Muscle of leg (tissue), 11 donors: Measurements from ENCODE around the gene CNIH4. TPM values are rescaled to one million over a fixed set of nuclear protein-coding genes. Genes with fewer than 3 reads are reported as not detected.
A peak's percentile ranks its signal among the peaks of the same experiment; 100 is the strongest.

ENCODE experiments used
- DNase-seq: peaks from one replicate; pipeline ENCODE4 v3.0.0; 2013
- H3K27ac ChIP-seq: one replicate; pipeline ENCODE4 v1.5.1; 2013; ENCODE audit warnings: mild to moderate bottlenecking, low read length, control low read depth
- H3K27me3 ChIP-seq: one replicate; pipeline ENCODE4 v1.6.1; 2013; ENCODE audit warnings: low read length; ENCODE audit not compliant: control insufficient read depth, insufficient read depth
- H3K36me3 ChIP-seq: one replicate; pipeline ENCODE4 v1.6.1; 2013; ENCODE audit warnings: low read length; ENCODE audit not compliant: control insufficient read depth, insufficient read depth
- H3K4me1 ChIP-seq: one replicate; pipeline ENCODE4 v1.6.1; 2013; ENCODE audit warnings: low read length; ENCODE audit not compliant: control insufficient read depth, insufficient read depth
- H3K4me3 ChIP-seq: one replicate; pipeline ENCODE4 v1.5.1; 2013; ENCODE audit warnings: low read length, control low read depth
- H3K9me3 ChIP-seq: replicated peaks from 2 replicates; pipeline ENCODE4 v1.6.1; 2013; ENCODE audit warnings: low read depth, low read length; ENCODE audit not compliant: control insufficient read depth
- WGBS: methylation state at CpG from one replicate; pipeline ENCODE4 v1.1.5; 2013; ENCODE audit warnings: missing lambda C conversion rate; ENCODE audit not compliant: insufficient coverage; 5-methylcytosine and 5-hydroxymethylcytosine counted together
- polyA plus RNA-seq, 8 donors: library from polyadenylated mRNA; unstranded; fragments of 120-200 nt; gene quantifications; one replicate each; pipeline versions ENCODE4 v1.2.1 to v1.2.3, GENCODE V29; 2013; ENCODE audit warnings: inconsistent platforms in 1 of 8, low replicate concordance in 1 of 8; ENCODE audit not compliant: insufficient read length in 8 of 8, insufficient read depth in 1 of 8
- total RNA-seq: library from RNA; stranded (reverse); fragments of 120-200 nt; gene quantifications from one replicate; pipeline ENCODE4 v1.2.4, GENCODE V29; 2013

Gene CNIH4
- total and polyA plus RNA-seq, 9 donors: 25.7 to 35.6 (median 31.9) TPM

- WGBS: no CpG with 5 or more reads among the region's 5 CpGs
- Histone ChIP-seq H3K9me3 (no peaks in the 10 kb centered on the region), H3K27me3 (no peaks in the 10 kb centered on the region), H3K27ac (no peak overlapping the region), H3K4me3 (no peak overlapping the region), H3K4me1 (no peaks in the 10 kb centered on the region), H3K36me3 (peaks cover 51% of the 10 kb centered on the region)
- DNase-seq: no peak
Observed at GRCh38 chr1:224368409-224368808, 11.7 kb downstream of the CNIH4 start.

GRCh38 chr1:224373008-224373590 lies 16.4 kb downstream of the CNIH4 start:
- H3K4me3 ChIP-seq: no peak overlapping the region
- no peaks in the 10 kb centered on the region for H3K4me1 ChIP-seq
- WGBS: 88% methylated on average over 4 of the region's 5 CpGs
- no peak for DNase-seq
- no peak overlapping the region for H3K27ac ChIP-seq
- peaks cover 62% of the 10 kb centered on the region for H3K36me3 ChIP-seq
- H3K27me3 ChIP-seq: no peaks in the 10 kb centered on the region
- no peaks in the 10 kb centered on the region for H3K9me3 ChIP-seq

GRCh38 chr1:224375059-224375458 lies 18.4 kb downstream of the CNIH4 start:
- WGBS: 89% methylated on average over 3 of the region's 3 CpGs
- Histone ChIP-seq H3K4me1 (no peaks in the 10 kb centered on the region), H3K36me3 (peaks cover 47% of the 10 kb centered on the region), H3K4me3 (no peak overlapping the region), H3K27ac (no peak overlapping the region), H3K9me3 (no peaks in the 10 kb centered on the region), H3K27me3 (no peaks in the 10 kb centered on the region)
- no peak for DNase-seq

- Histone ChIP-seq H3K27me3 (no peaks in the 10 kb centered on the region), H3K36me3 (peaks cover 34% of the 10 kb centered on the region), H3K9me3 (no peaks in the 10 kb centered on the region), H3K27ac (no peak overlapping the region), H3K4me1 (no peaks in the 10 kb centered on the region), H3K4me3 (no peak overlapping the region)
- no CpG with 5 or more reads among the region's 2 CpGs for WGBS
- DNase-seq: no peak
Observed at GRCh38 chr1:224377676-224378006, 21.0 kb downstream of the CNIH4 start.

GRCh38 chr1:224378855-224379631 lies 22.4 kb downstream of the CNIH4 start:
- H3K27ac ChIP-seq: no peak overlapping the region
- peaks cover 25% of the 10 kb centered on the region for H3K36me3 ChIP-seq
- no peak for DNase-seq
- H3K4me1 ChIP-seq: no peaks in the 10 kb centered on the region
- no peak overlapping the region for H3K4me3 ChIP-seq
- H3K27me3 ChIP-seq: no peaks in the 10 kb centered on the region
- WGBS: 76% methylated on average over 4 of the region's 7 CpGs
- H3K9me3 ChIP-seq: no peaks in the 10 kb centered on the region

GRCh38 chr1:224380003-224380402 lies 23.3 kb downstream of the CNIH4 start:
- peak; percentile 18 for DNase-seq
- no CpG with 5 or more reads among the region's 4 CpGs for WGBS
- peaks cover 19% of the 10 kb centered on the region for H3K36me3 ChIP-seq
- no peaks in the 10 kb centered on the region for H3K27me3 ChIP-seq
- no peaks in the 10 kb centered on the region for H3K4me1 ChIP-seq
- H3K9me3 ChIP-seq: no peaks in the 10 kb centered on the region
- H3K4me3 ChIP-seq: no peak overlapping the region
- H3K27ac ChIP-seq: no peak overlapping the region

- H3K27me3 ChIP-seq: no peaks in the 10 kb centered on the region
- H3K4me1 ChIP-seq: no peaks in the 10 kb centered on the region
- H3K36me3 ChIP-seq: peaks cover 5% of the 10 kb centered on the region
- H3K27ac ChIP-seq: no peak overlapping the region
- no peak for DNase-seq
- no peaks in the 10 kb centered on the region for H3K9me3 ChIP-seq
- no peak overlapping the region for H3K4me3 ChIP-seq
- WGBS: 100% methylated on average over 1 of the region's 4 CpGs
Observed at GRCh38 chr1:224381880-224382548, 25.3 kb downstream of the CNIH4 start.

GRCh38 chr1:224383218-224383617 lies 26.5 kb downstream of the CNIH4 start:
- no CpG with 5 or more reads among the region's 3 CpGs for WGBS
- Histone ChIP-seq H3K4me1 (no peaks in the 10 kb centered on the region), H3K36me3 (peaks cover 2% of the 10 kb centered on the region), H3K27me3 (no peaks in the 10 kb centered on the region), H3K4me3 (no peak overlapping the region), H3K27ac (no peak overlapping the region), H3K9me3 (no peaks in the 10 kb centered on the region)
- DNase-seq: no peak

GRCh38 chr1:224387302-224387912 lies 30.7 kb downstream of the CNIH4 start:
- H3K4me3 ChIP-seq: no peak overlapping the region
- 100% methylated on average over 1 of the region's 6 CpGs for WGBS
- DNase-seq: peak; percentile 53
- H3K9me3 ChIP-seq: no peaks in the 10 kb centered on the region
- H3K27ac ChIP-seq: no peak overlapping the region
- H3K36me3 ChIP-seq: peaks cover 18% of the 10 kb centered on the region
- no peaks in the 10 kb centered on the region for H3K4me1 ChIP-seq
- no peaks in the 10 kb centered on the region for H3K27me3 ChIP-seq

GRCh38 chr1:224387943-224388342 lies 31.3 kb downstream of the CNIH4 start:
- no peak for DNase-seq
- H3K4me1 ChIP-seq: no peaks in the 10 kb centered on the region
- peaks cover 18% of the 10 kb centered on the region for H3K36me3 ChIP-seq
- no peaks in the 10 kb centered on the region for H3K27me3 ChIP-seq
- no CpG with 5 or more reads among the region's 2 CpGs for WGBS
- no peaks in the 10 kb centered on the region for H3K9me3 ChIP-seq
- no peak overlapping the region for H3K4me3 ChIP-seq
- no peak overlapping the region for H3K27ac ChIP-seq
